Esophagus squamous epithelium (tissue), 4 donors: ENCODE data around the gene ADIPOR2.

ENCODE experiments used
- POLR2A ChIP-seq, 4 donors: fragments of 450-650 bp; IDR thresholded peaks; one replicate each; pipeline ENCODE4 v1.6.1; 2017; ENCODE audit warnings: antibody characterized with exemption in 4 of 4, mild to moderate bottlenecking in 4 of 4, moderate library complexity in 3 of 4
- TF ChIP-seq, protein P1 (sequence below), 6 experiments: fragments of 450-650 bp in 4 of 6; fragments of 200-600 bp in 2 of 6; sonication (generic) in 2 of 6; IDR thresholded peaks; one replicate each; pipeline ENCODE4 v1.5.1; 2016 to 2019; ENCODE audit warnings: antibody characterized with exemption in 6 of 6, mild to moderate bottlenecking in 4 of 6, moderate library complexity in 4 of 6

DNA sequence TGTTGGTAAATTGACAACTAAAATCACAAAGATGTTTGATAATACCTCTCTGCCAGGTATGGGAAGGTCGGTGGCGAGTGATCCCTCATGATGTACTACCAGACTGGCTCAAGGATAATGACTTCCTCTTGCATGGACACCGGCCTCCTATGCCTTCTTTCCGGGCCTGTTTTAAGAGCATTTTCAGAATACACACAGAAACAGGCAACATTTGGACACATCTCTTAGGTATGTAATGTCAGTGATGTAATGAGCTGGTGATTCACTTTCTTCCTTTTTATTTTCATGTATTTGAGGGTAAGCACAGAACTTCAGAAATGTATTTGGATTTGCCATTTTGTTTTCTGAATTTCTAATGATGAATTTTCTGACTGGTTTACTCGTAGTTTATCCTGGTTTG lies 86.9 kb downstream of the ADIPOR2 start:
- TF ChIP-seq, protein P1, sequence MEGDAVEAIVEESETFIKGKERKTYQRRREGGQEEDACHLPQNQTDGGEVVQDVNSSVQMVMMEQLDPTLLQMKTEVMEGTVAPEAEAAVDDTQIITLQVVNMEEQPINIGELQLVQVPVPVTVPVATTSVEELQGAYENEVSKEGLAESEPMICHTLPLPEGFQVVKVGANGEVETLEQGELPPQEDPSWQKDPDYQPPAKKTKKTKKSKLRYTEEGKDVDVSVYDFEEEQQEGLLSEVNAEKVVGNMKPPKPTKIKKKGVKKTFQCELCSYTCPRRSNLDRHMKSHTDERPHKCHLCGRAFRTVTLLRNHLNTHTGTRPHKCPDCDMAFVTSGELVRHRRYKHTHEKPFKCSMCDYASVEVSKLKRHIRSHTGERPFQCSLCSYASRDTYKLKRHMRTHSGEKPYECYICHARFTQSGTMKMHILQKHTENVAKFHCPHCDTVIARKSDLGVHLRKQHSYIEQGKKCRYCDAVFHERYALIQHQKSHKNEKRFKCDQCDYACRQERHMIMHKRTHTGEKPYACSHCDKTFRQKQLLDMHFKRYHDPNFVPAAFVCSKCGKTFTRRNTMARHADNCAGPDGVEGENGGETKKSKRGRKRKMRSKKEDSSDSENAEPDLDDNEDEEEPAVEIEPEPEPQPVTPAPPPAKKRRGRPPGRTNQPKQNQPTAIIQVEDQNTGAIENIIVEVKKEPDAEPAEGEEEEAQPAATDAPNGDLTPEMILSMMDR (IDR thresholded peaks at IDR 0.05), result no peak
- no peak for TF ChIP-seq POLR2A (IDR thresholded peaks at IDR 0.05)
